ENCODE measurements around the gene GNAT2.

GNAT2 gene

DNA sequence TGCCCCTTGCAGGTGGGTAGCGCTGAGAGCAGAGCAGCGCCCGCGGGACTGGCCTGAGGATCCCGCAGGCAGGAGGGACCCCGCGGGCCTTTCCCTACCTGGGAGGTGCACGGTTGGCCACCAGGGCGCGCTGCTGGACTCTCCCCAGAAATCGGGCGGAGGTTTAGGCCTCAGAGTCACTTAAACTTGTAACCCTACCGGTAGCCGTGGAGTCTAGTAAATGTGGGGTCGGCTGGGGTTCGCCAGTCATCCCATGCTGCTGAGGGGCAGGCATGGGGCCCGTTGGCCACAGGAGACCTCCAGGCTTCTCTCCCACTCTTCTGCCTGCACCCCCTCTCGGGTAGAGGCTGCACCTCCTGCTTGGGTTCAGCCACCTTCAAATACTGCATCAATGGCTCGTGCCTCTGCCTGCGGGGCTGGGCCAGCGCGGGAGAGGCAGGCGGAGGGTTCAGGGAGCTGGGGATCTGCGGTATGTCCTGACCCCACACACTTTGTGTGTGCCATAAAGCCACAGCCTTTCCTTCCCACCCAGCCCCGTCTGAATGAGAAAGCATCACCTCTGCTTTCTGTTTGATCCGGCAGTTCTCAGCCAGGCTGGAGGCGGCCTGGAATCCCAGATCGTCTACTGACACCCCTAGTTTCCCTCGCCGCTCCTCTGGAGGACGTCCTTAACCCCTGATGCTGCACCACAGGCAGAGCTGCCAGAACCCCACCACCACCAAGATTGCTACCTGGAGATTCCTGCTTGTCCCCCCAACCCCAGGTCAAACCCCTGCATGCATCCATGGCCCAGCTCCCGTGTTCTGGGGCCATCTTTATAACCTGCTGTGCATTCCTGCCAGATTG is 24.2 kb upstream of the GNAT2 start:
- no peak for FAIRE-seq
- DNase-seq (ENCODE audit: insufficient read length, low spot score), result peak; percentile 69

DNA sequence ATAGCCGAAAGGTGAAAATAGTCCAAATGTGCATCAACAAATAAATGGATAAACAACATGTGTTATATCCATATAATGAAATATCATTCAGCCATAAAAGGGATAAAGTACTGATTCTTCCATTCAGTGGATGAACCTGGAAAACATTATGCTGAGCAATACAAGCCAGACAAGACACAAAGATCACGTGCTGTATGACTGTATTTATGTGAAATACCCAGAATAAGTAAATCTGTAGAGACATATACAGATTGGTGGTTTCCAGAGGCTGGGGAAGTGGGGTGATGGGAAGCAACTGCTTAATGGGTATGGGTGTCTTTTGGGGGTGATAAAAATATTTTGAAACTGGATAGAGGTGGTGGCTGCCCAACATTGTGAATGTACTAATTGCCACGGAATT is 23.2 kb upstream of the GNAT2 start:
- FAIRE-seq (no peak), DNase-seq (ENCODE audit: insufficient read length, low spot score) (no peak)

GRCh38 chr1:109641861-109642260 is 22.4 kb upstream of the GNAT2 start:
- FAIRE-seq (no peak), DNase-seq (ENCODE audit: insufficient read length, low spot score) (no peak)

GRCh38 chr1:109641078-109641740 is 21.8 kb upstream of the GNAT2 start:
- no peak for FAIRE-seq
- DNase-seq (ENCODE audit: insufficient read length, low spot score), result no peak

DNA sequence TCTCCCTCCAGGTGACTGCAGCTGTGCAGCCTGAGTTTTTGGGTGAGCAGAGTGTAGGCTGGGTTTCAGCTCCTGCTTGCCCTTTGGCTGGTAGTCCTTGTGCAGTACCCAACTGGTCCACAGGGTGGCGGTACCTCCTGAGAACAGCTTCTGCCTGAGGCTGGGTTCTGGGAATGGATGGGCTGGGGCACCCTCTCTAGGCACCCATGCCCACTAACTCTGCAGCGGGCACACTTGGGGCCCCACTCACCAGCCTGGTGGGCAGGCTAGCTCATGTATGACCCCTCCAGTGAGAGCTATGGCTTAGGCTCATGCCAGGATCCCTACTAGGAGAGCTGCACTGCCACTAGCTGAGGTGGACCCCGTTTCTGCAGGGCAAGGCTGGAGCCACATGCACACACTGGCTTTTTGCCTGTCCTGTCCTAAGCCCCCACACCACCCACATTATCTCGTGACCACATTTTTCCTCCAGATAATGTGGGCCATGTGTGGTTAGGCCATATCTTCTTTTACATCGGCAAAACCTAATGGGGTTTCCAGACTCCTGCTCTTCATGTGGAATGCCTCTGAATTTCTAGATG is 21.0 kb upstream of the GNAT2 start:
- no peak for FAIRE-seq
- DNase-seq (ENCODE audit: insufficient read length, low spot score), result no peak

DNA sequence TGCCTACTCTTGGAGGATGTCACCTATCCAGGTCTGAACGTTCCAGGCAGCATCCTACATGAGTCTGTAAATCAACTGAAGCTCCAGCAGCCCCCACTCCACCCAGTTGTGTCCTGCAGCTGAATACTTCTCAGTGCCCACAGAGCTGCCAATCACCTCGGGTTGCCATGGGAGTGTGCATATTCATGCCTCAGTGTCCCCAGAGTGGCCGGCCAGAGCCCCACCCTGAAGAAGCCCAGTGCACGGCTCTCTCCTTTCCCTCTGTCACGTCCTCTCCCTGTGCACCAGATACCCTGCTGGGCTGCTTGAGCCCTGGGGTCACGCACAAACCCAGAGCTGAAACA is 20.4 kb upstream of the GNAT2 start:
- FAIRE-seq, result no peak
- no peak for DNase-seq (ENCODE audit: insufficient read length, low spot score)

- FAIRE-seq (no peak), DNase-seq (ENCODE audit: insufficient read length, low spot score) (no peak)
These were observed 19.8 kb upstream of the GNAT2 start for GRCh38 chr1:109639063-109639840.

DNA sequence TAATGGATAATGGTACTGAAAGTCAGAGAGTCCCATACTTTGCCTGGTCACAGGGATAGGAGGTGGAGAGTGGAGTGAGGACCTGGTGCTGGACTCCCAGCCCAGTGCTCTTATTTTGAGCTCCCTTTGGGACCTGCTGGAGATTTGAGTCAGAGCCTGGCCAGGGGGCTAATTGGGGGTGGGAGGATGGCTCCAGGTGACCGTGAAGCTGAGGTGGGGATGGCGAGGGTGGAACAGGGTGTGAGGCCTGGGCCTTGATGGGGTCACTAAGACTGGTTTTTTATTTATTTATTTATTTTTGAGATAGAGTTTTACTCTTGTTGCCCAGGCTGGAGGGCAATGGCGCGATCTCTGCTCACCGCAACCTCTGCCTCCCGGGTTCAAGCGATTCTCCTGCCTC is 18.0 kb upstream of the GNAT2 start:
- FAIRE-seq (no peak), DNase-seq (ENCODE audit: insufficient read length, low spot score) (no peak)

DNA sequence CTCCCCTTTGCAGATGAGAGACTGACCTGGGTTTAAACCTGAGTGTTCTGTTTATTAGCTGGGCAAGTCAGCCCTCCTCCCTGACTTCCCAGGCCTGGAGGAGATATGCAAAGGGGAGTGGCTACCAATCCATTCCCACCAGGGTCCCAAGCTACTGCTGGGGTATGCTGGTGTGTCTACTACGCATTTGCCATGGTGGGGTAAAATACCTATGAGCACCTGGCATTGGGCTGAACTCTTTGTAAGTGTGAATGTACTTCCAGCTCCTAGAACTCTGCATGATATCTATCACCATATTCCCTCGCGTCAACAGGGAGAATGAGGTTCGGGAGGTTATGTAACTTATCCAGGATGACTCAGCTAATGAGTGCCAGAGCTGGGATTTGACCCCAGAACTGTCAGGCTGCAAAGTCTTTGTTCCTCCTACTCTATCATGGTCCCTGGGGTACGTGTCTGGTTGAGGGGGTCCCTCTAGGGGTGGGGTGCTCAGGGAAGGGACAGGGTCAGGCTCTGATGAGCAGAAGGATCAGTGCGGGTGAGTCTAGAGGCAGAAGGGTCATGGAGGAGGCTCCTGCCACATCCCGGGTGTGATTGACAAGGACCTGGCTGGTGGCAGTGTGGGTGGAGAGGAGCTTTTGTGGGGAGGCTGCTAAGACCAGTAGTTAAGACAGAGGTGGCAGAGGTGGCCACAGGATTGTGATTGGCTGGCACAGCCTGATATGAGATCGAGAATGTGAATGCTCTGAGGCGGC is 17.0 kb upstream of the GNAT2 start:
- no peak for DNase-seq (ENCODE audit: insufficient read length, low spot score)
- FAIRE-seq, result no peak

DNA sequence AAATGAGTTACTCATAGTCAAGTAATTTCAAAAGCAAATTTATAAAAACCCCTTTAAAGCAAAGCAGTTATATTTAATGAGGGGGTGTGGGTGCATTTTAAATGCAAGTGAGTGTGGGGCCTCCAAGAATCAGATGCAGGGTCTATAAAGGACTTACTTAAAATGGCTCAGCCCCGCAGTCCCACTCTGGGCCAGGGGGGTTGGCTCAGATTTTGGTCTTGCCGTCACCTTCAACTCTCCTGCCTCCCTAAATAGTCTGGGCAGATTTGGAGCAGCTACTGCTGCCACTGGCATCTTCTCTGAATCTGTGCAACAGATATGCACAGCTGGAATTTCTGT is 16.4 kb upstream of the GNAT2 start:
- DNase-seq (ENCODE audit: insufficient read length, low spot score), result no peak
- FAIRE-seq, result no peak

- FAIRE-seq (no peak), DNase-seq (ENCODE audit: insufficient read length, low spot score) (no peak)
These were observed 15.6 kb upstream of the GNAT2 start for GRCh38 chr1:109634771-109635750.

- FAIRE-seq (no peak), DNase-seq (ENCODE audit: insufficient read length, low spot score) (no peak)
These were observed 14.9 kb upstream of the GNAT2 start for GRCh38 chr1:109634292-109634691.

DNA sequence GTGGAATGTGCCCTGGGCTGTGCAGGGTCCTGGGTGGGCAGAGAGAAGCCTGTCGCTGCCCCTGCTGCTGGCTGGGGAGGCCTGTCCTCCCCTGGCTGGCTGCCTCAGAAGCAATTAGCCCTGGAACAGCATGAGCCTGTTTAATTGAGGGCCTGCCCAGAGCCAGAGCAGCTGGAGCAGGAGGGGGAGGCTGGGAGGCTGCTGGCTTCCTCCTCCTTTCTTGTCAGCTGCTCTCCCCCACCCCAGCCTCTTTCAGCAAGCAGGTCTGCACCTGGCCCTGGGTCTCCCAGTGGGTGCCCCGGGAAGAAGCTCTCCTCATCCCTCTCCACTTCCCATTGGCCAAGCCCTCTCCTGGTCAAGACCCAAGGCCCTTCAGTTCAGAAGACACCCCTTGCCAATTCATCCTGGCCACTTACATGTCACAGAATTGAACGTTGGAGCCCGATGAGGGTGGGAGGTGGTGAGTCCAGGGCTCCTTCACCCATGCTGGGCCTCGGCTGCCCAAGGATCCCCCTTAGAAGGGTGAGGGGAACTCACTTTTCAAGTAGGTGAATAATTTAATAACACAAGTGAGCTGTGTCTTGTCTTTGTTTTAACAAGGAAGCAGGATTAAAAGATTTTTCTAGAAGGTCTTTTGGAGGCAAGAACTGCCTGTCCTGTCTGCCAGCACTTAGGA is 13.4 kb upstream of the GNAT2 start:
- FAIRE-seq (no peak), DNase-seq (ENCODE audit: insufficient read length, low spot score) (no peak)

DNA sequence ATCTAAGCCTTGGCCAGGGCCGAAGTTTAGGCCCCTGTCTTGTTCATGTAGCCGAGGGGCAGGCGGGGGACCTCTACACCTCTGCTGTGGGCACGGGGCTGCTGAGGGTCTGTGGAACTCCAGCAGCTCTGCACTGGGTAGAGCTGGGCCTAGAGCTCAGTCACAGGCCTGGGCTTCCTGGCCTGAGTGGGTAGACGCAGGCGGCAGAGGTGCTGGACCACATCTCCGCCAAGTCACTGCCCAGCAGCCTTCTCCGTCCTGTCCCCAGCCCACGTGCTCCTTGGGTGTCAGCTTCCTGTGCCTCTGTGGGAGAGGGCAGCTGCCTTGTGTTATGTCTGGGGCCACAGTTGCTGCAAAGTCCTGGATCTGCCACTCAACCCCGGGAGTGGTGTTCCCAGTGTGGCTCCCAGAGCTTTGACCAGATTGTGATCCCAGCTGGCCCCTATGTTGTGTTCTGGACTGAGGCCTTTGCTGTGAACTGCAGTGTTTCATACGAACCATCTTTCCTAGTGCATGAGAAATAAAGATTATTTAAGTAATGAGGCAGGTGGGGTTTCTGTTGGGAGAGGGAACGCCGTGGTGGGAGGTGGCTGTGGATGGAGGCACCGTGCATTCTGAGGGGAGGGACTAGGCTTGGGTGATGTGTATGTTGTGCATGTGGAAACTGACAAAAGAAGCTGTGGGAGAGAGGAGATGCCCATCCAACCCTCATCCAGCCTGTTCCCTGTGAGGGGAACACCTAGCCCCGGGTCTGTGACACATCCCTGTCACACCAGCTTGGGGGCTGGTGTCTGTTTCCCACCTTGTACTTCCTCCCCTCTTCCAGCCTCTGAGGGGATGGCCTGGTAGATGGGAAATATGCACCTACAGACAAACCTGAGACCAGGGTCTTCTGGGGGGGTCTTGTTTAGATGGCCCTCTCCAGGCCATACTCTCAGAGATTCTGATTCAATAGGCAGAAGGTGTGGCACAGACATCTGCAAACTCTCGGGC is 12.4 kb upstream of the GNAT2 start:
- FAIRE-seq, result no peak
- no peak for DNase-seq (ENCODE audit: insufficient read length, low spot score)

GRCh38 chr1:109630898-109631512 is 11.6 kb upstream of the GNAT2 start:
- FAIRE-seq, result no peak
- DNase-seq (ENCODE audit: insufficient read length, low spot score), result no peak

DNA sequence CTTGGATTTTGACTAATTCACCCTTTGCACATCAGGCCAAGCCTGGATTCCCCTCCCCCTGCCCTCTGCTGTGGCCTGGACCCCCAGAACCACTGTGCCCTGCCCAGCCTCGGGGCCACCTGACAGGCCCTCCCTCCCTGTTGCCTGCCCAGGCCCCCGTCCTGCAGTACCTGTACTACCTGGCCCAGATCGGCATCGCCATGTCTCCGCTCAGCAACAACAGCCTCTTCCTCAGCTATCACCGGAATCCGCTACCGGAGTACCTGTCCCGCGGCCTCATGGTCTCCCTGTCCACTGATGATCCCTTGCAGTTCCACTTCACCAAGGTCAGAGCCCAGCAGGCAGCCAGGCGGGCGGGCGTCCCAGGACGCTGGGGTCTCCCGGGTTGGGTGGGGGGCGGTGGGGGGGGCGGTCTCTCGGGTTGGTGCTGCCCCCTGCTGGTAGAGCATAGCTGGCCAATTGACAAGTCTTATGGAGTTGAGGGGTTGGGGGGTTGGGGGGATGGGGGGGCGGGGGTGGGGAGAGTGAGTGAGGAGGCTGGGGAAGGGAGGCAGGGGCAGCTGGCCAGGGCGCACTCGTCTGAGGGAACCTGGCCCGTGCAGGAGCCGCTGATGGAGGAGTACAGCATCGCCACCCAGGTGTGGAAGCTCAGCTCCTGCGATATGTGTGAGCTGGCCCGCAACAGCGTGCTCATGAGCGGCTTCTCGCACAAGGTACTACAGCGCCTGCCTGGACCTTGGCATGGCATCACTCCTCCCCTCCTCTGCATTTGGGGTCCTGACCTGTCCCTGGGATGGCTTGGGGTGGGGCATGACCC is 10.9 kb upstream of the GNAT2 start:
- DNase-seq (ENCODE audit: insufficient read length, low spot score), result no peak
- FAIRE-seq, result no peak
